Effector CD4-positive, alpha-beta T cell (primary cell): ENCODE measurements around the gene STOX1.
"Not testable (repeated sequence)": the region's sequence is repeated elsewhere in the genome, so short reads cannot be mapped to it uniquely, and the experiment has no call there.

Experiments used
- DNase-seq: peaks from one replicate; pipeline ENCODE4 v3.0.0-alpha.2; 2020

The STOX1 gene

GRCh38 chr10:68829521-68829920, 2.2 kb downstream of the STOX1 start:
- DNase-seq, result no peak

DNA sequence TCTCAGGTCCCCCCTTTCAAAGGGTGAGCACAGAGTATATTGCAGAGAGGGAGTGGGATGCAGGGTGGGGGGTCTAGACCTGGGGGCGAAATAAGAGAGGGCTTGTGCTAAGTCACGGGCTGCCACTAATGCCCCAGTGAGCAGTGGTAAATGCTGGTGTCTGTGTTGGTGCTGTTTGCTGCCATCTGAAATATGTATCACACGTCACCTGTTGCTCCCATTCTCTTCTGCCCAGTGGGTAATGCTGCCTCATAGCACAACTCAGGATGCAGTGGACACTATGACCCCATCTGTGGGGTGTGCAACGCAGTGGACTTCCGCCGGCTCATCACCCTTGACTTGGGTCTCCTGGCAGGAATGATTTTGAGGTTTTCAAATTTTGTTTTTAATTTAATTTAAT, 2.6 kb downstream of the STOX1 start:
- DNase-seq, result no peak

GRCh38 chr10:68831961-68832455, 4.7 kb downstream of the STOX1 start:
- no peak for DNase-seq

DNA sequence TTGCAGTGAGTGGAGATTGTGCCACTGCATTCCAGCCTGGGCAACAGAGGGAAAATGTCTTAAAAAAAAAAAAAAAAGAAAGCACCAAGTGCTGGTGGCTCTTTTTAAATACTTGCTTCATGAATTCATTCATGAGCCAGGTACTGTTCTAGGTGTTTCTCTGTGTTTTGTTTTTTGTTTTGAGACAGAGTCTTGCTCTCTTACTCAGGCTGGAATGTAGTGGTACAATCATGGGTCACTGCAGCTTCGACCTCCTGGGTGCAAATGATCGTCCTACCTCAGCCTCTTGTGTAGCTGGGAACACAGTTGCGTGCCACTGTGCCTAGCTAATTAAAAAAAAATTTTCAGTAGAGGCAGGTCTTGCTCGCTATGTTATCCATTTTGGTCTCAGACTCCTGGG, 5.3 kb downstream of the STOX1 start:
- DNase-seq, result no peak

- no peak for DNase-seq
Observed at GRCh38 chr10:68837626-68838322, 10.4 kb downstream of the STOX1 start.

- not testable (repeated sequence) for DNase-seq
Observed at GRCh38 chr10:68840650-68841049, 13.3 kb downstream of the STOX1 start.

DNA sequence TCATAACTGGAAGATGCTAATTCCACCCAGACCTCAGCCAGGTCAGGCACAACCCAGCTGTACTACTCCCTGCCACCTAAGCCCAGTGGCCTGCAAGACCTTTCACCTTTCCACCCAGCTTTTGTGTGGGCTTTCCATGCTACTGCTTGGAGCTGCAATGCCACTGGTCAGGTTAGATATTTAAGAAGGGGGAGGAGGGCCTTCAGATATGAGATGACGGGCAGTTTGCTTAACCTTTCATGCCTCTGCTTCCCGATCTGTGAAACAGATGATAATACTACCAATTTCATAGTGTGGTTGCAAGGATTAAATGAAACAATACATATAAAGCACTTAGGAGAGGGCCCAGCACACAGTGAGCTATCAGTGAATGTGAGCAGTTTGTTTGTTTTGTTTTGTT, 20.9 kb downstream of the STOX1 start:
- no peak for DNase-seq

DNA sequence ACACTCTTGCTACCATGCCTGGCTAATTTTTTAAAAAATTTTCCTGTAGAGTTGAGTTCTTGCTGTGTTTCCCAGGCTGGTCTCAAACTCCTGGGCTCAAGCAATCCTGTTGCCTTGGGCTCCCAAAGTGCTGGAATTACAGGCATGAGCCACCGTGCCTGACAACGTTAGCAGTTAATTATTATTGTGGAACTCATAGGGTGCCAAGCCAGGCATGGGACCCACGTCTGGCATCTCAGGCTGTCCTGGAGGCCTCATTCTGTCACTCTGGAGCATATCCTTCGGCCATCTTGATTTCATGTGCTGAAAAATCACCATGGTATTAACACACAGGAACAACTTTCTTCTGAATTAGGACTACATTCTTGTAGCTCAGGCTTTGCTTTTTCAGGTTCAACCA, 21.5 kb downstream of the STOX1 start:
- DNase-seq, result no peak

DNA sequence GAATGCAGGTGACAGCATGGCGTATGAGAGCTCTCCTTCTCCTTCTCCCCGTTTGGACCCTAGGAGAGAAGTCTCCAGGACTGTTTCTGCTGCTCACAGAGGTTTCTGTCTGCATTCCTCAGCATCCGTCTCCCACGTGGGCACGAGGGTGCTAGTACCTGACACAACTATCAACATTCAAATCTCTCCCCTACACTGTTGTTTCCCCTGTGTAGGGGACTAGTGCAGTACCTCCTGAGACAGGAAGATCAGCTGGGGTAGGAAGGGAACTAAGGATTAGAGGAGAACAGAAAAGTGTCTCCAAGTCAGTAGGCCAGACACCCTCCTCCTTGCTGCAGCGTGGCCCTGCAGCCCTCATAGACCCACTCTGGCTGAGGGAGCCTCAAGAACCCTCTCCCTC, 29.0 kb downstream of the STOX1 start:
- DNase-seq, result no peak

GRCh38 chr10:68857005-68857404, 29.7 kb downstream of the STOX1 start:
- DNase-seq, result no peak

DNA sequence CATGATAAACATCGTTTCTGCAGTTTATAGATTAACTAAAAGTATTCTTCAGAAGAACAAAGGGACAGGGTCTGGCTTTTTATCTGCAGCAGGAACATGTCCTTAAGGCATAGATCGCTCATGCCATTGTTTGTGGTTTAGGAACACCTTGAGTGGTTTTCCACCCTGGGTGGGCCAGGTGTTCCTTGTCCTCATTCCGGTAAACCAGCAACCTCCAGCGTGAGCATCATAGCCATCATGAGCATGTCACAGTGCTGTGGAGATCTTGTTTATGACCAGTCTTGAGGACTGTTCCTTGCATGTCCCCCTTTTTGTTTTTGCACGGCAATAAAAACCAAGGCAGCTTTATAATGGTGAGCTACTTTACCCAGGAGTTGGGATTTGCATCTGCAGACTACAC, 33.9 kb downstream of the STOX1 start:
- no peak for DNase-seq

DNA sequence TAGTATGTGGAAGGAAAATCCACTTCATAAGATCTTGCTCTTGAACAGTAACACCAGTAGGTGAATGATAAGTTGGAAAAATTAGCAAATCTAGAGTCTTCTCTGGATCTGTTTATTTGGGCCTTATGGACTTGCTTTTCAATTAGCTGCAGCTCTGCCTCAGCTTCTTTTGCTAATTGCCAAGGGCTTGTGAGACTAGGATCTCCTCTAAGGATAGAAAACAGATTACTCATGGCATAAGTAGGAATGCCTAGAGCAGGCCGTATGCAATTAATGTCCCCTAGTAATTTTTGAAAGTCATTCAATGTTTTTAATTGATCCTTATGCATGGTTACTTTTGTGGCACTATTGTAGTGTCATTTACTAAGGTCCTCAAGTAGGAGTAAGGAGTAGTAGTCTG, 37.3 kb downstream of the STOX1 start:
- no peak for DNase-seq

- not testable (repeated sequence) for DNase-seq
Observed at GRCh38 chr10:68868173-68868572, 40.8 kb downstream of the STOX1 start.

DNA sequence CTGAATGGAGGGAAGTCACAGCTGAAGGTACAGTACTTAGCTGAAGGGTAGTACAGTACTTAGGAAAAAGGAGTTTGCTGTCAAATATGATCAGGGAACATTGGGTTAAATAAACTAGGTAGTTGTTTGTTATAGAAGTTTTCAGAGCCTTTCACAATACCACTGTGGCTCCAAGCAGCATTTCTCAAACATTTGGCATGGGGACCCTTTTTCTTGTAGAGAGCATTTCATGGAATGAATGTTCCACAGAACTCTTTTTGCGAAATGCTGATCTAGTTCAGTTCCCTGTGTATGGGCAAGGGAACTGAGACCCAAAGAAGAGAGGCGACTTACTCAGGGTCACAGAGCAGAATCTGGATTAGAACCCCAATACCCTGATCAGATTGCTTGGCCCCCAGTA, 42.3 kb downstream of the STOX1 start:
- DNase-seq, result no peak

DNA sequence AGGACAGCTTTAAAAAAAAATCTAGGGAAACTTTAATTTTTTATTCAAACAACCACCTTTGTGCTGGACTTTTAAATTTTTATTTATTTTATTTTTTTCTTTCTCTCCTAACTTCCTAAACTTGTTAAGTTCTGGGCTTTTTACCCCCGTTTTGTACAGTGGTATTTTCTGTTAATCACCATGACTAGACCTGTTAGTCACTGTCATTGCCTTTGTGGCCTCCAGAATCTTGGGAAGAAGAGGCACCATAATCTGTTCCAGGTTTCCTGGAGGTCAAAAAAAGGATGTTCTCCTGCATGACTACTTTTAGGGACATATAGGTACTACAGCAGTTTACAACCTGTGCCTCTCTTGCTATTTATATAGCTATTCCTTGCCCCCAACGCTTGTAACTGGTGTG, 42.7 kb downstream of the STOX1 start:
- DNase-seq, result no peak

DNA sequence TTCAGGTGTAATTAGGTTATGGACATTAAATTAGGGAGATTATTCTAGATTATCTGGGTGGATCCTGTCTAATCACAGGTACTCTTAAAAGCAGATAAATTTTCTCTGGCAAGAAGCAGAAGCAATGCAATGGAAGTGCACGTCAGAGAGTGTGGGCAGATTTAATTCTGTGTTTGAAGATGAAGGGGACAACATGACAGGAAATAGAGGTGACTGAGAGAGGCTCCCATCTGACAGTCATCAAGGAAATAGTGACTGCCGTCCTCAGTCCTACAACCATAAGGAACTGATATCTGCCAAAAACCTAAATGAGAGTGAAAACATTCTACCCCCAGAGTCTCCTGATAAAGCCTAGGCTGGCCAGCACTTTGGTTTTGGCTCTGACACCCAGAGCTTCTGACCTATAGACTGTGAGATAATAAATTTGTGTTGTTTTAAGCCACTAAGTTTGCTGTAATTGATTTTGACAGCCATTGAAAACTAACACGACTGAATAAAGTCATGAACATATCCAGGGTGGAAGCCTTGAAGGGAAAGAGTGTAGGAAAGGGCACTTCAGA, 43.3 kb downstream of the STOX1 start:
- DNase-seq, result no peak

- DNase-seq, result no peak
Observed at GRCh38 chr10:68871105-68871711, 43.9 kb downstream of the STOX1 start.

GRCh38 chr10:68871731-68872342, 44.5 kb downstream of the STOX1 start:
- no peak for DNase-seq

DNA sequence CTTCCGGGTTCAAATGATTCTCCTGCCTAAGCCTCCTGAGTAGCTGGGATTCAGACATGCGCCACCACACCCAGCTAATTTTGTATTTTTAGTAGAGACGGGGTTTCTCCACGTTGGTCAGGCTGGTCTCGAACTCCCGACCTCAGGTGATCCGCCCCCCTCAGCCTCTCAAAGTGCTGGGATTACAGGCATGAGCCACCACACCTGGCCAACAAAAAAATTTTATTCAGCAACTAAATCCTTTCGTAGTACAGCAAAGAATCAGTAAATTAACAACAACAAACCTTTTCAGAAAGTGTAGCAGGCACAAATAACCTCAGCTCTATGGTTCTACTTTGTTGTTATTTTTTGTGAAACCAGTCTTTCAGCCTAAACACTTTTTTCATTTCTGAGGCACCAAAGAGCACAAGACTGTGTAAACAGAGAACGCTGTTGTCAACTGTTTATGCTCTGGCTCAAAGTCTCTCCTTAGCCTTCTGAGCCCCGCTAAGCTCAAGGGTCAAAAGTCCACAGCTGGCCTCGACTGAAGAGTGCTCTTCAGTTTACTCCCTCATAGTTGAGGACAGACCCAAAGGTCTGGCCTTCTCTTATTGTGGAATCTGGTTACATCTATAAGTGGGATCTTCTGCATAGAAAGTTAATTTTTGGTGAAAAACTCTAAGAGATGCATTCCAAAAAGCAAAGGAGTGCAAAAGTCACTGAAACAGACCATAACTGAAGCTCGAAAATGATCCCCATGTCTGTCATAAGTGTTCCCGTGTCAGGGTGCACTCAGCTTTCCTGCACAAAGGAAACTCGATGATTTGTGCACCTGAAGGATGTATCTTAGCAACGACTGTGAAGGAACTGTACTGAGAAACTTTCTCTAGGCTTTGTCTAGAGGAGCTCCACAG, 49.2 kb downstream of the STOX1 start:
- DNase-seq, result no peak

DNA sequence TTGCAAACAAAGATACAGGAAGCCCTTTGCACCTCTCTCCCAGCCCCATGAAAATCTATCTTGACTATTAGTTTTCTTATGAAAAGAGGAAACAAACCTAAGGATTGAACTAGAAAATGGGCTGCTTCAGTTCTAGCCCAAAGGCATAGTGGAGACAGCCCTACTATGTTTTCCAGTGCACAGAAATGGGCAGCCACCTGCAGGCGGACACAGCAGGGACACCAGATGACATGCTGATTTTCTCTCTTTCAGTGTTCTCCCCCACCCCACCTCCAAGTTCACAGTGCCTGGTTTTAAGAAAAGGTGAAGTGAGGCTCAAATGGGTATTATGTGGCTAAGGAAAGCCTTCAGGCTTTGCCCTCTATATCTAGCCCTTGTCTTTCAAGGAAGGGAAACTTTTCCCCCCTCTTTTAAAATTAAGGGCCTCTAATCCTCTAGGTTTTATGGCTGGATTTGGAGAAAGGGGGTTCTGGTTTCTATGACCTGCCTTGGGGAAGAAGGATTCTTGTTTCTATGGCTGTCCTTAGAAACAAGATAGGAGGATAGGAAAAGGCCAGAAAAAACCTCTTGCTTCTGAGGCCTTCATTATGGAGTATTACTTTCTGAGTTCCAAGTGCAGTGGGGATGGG, 50.3 kb downstream of the STOX1 start:
- DNase-seq, result no peak

DNA sequence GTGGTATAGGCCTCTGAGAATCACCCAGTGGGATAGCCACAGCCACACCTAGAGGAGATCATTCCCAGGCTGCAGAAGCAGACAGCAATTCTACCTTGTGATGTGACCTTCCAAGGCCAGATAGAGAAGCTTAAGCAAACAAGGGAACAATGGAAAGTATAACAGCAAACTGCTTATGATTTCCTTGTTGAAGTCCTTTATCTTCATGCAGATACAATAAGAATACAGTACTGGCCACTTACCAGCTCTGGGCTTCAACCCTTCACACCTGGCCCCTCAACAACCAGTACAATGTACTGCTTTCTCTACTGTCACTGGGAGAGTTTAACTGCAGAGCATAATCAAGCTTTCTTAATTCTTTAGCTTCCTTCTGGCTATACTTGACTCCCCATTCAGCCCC, 51.2 kb downstream of the STOX1 start:
- no peak for DNase-seq

- DNase-seq, result no peak
Observed at GRCh38 chr10:68879628-68880027, 52.3 kb downstream of the STOX1 start.
